Measurements from ENCODE around the gene MEGF9.

- TF ChIP-seq CEBPB (IDR thresholded peaks at IDR 0.05; ENCODE audit: low read depth) (no peak), POLR2AphosphoS5 (IDR thresholded peaks at IDR 0.05; ENCODE audit: low read depth, low read length) (no peak), CTCF (IDR thresholded peaks at IDR 0.05 in 2 of 3, conservative IDR thresholded peaks at IDR 0.05 in 1 of 3; ENCODE audit: borderline replicate concordance in 1 of 3, insufficient read depth in 1 of 3, low read depth in 2 of 3, low read length in 2 of 3) (no peak), ATF3 (IDR thresholded peaks at IDR 0.05) (no peak), ZBTB33 (IDR thresholded peaks at IDR 0.05; ENCODE audit: extremely low read depth, insufficient replicate concordance, low read length) (no peak), JUND (IDR thresholded peaks at IDR 0.05) (no peak), ZFX (IDR thresholded peaks at IDR 0.05) (no peak), REST (IDR thresholded peaks at IDR 0.05; ENCODE audit: low read depth) (no peak), ZNF274 (IDR thresholded peaks at IDR 0.05; ENCODE audit: low read depth, low read length) (no peak)
These were observed 40.8 kb upstream of the MEGF9 start for GRCh38 chr9:120755044-120755443.
